Breast epithelium (tissue), 4 donors: ENCODE results near the gene FEZF2. TPM values are rescaled to one million over a fixed set of nuclear protein-coding genes. Genes with fewer than 3 reads are reported as not detected.

ENCODE experiments used
- DNase-seq, 2 donors: peaks; one replicate each; pipeline ENCODE4 v3.0.0-alpha.2; 2019; ENCODE audit warnings: low spot score in 2 of 2
- H3K27ac ChIP-seq, 2 donors: fragments of 200-600 bp; sonication (generic) in 1 of 2; one replicate each; pipeline ENCODE4 v1.5.1; 2016 to 2019; ENCODE audit warnings: mild to moderate bottlenecking in 1 of 2
- H3K27me3 ChIP-seq, 2 donors: fragments of 200-600 bp; sonication (generic) in 1 of 2; one replicate each; pipeline versions ENCODE4 v1.5.1 to v1.6.0; 2017 to 2019; ENCODE audit warnings: control low read depth in 1 of 2, mild to moderate bottlenecking in 1 of 2
- H3K36me3 ChIP-seq: fragments of 200-600 bp; one replicate; pipeline ENCODE4 v1.5.1; 2019
- H3K4me1 ChIP-seq, 2 donors: fragments of 200-600 bp; sonication (generic); one replicate each; pipeline ENCODE4 v1.5.1; 2016 to 2019; ENCODE audit warnings: control low read depth in 1 of 2
- H3K4me3 ChIP-seq, 3 donors: fragments of 200-600 bp; sonication (generic); 1 replicate in 2 of 3; 2 replicates in 1 of 3; pipeline ENCODE4 v1.5.1; 2016 to 2019; ENCODE audit warnings: mild to moderate bottlenecking in 3 of 3, moderate library complexity in 2 of 3
- H3K9me3 ChIP-seq, 2 donors: fragments of 200-600 bp; sonication (generic) in 1 of 2; one replicate each; pipeline ENCODE4 v1.5.1; 2016 to 2019; ENCODE audit warnings: control low read depth in 1 of 2
- POLR2A ChIP-seq: fragments of 450-650 bp; IDR thresholded peaks from one replicate; pipeline ENCODE4 v1.6.1; 2016; ENCODE audit warnings: antibody characterized with exemption, mild to moderate bottlenecking, moderate library complexity
- POLR2AphosphoS5 ChIP-seq, 3 donors: sonication (generic); formaldehyde crosslinking; IDR thresholded peaks; one replicate each; pipeline ENCODE4 v1.6.1; 2017; ENCODE audit warnings: antibody characterized with exemption in 3 of 3
- intact Hi-C: fragments of 100-400 bp; cut with DNase I; formaldehyde crosslinking; loops from one replicate; pipeline ENCODE4 v1.15.1; 2023; ENCODE audit warnings: low total_unique reads
- total RNA-seq, 3 donors: library from RNA; depleted of rRNA; stranded (reverse); fragments of >200 nt; gene quantifications; one replicate each; pipeline ENCODE4 v1.1.0, GENCODE V29; 2016
- TF ChIP-seq, protein P1 (sequence below), 3 donors: fragments of 450-650 bp; IDR thresholded peaks; one replicate each; pipeline ENCODE4 v1.5.1; 2016 to 2017; ENCODE audit warnings: antibody characterized with exemption in 3 of 3, mild to moderate bottlenecking in 3 of 3, moderate library complexity in 3 of 3

Gene FEZF2
- total RNA-seq, 3 donors from 2014 or later: not detected

DNA sequence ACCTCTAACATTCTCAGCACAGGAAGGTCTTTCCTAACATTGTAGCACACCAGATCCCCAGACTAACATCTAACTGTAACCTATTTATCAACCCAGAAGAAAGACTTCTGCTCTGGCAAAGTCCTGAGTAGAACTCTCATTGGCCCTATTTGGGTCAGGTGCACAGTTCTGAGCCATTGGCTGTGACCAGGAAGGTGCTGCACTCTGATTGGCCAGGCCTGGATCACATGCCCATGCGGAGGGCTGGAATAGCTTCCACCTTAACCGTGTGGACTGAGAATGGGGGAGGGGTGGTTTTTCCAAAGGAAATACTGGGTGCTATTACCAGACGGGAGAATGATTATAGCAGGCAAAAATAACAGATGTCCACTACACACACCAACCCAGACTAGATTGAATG, 11.5 kb downstream of the FEZF2 start:
- Histone ChIP-seq H3K4me3 (no peak overlapping the region), H3K27ac (no peak overlapping the region), H3K4me1 (no peaks in the 10 kb centered on the region), H3K9me3 (no peaks in the 10 kb centered on the region), H3K27me3 (no peaks in the 10 kb centered on the region), H3K36me3 (no peaks in the 10 kb centered on the region)
- intact Hi-C loops: no loop called here
- TF ChIP-seq, protein P1, sequence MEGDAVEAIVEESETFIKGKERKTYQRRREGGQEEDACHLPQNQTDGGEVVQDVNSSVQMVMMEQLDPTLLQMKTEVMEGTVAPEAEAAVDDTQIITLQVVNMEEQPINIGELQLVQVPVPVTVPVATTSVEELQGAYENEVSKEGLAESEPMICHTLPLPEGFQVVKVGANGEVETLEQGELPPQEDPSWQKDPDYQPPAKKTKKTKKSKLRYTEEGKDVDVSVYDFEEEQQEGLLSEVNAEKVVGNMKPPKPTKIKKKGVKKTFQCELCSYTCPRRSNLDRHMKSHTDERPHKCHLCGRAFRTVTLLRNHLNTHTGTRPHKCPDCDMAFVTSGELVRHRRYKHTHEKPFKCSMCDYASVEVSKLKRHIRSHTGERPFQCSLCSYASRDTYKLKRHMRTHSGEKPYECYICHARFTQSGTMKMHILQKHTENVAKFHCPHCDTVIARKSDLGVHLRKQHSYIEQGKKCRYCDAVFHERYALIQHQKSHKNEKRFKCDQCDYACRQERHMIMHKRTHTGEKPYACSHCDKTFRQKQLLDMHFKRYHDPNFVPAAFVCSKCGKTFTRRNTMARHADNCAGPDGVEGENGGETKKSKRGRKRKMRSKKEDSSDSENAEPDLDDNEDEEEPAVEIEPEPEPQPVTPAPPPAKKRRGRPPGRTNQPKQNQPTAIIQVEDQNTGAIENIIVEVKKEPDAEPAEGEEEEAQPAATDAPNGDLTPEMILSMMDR (IDR thresholded peaks at IDR 0.05): no peak
- TF ChIP-seq POLR2A (no peak), POLR2AphosphoS5 (IDR thresholded peaks at IDR 0.05) (no peak)
- DNase-seq: no peak

DNA sequence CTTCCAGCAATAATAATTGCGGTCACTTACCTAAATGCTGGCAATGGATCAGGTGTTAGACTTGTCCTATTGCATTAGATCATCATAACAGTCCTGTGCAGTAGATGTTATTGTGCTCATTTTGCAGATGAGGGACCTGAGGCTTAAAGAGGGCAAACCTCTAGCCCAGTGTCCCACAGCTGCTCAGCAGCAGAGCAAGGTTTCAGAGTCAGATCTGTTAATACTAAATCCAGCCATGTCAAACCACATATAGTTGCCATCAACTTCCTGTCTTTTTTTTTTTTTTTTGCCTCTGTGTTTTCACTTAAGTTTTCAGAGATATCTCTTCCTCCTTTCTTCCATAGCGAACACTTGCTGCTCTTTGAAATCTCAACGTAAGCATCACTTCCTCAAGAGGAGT, 12.1 kb downstream of the FEZF2 start:
- H3K4me3 ChIP-seq: no peak overlapping the region
- DNase-seq: no peak
- no peaks in the 10 kb centered on the region for H3K4me1 ChIP-seq
- H3K27me3 ChIP-seq: no peaks in the 10 kb centered on the region
- intact Hi-C loops: no loop called here
- H3K36me3 ChIP-seq: no peaks in the 10 kb centered on the region
- H3K27ac ChIP-seq: no peak overlapping the region
- no peaks in the 10 kb centered on the region for H3K9me3 ChIP-seq
- TF ChIP-seq POLR2A: no peak
- no peak for TF ChIP-seq POLR2AphosphoS5 (IDR thresholded peaks at IDR 0.05)
- TF ChIP-seq, protein P1 (IDR thresholded peaks at IDR 0.05): no peak

DNA sequence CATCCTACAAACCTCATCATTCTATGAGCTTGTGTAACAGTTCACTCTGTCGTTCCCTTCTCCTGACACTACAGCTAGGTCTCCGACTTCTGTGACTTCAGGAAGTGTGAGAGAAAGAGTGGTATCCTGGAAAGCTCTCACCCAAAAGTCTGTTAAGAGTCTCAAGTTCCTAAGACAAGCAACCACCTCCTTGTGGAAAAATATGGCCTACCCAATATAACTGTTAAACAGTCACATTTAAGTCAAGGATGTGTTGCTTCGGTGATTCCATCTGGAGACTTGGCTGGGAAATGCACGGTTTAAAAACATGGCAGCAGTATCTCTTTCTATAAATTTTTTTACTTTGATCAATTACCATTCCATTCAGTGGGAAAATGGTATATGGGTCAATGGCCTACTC, 13.8 kb downstream of the FEZF2 start:
- Histone ChIP-seq H3K27me3 (no peaks in the 10 kb centered on the region), H3K27ac (no peak overlapping the region), H3K4me1 (no peaks in the 10 kb centered on the region), H3K9me3 (no peaks in the 10 kb centered on the region), H3K36me3 (no peaks in the 10 kb centered on the region), H3K4me3 (no peak overlapping the region)
- intact Hi-C loops: no loop called here
- no peak for DNase-seq
- TF ChIP-seq, protein P1 (IDR thresholded peaks at IDR 0.05): no peak
- no peak for TF ChIP-seq POLR2AphosphoS5 (IDR thresholded peaks at IDR 0.05)
- TF ChIP-seq POLR2A: no peak

DNA sequence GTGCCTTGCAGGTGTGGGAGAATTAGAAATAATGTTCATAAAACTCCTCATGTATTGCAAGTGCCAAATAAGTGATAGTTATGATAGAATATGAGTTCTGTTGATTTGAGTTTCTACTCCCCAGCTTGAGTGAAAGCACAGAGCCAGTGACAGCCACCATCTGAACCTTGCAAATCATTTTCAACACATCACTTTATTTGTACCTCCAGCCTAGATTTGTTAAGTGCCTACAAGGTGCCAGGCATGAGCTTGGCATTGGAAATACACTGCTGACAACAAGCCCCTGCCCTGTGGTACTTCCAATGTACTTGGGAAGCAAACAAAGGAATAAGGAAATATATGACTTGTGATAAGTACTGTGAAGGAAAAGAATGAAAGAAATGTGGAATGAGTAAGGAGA, 17.0 kb downstream of the FEZF2 start:
- Histone ChIP-seq H3K4me1 (no peaks in the 10 kb centered on the region), H3K9me3 (no peaks in the 10 kb centered on the region), H3K36me3 (no peaks in the 10 kb centered on the region), H3K4me3 (no peak overlapping the region), H3K27ac (no peak overlapping the region), H3K27me3 (no peaks in the 10 kb centered on the region)
- no peak for DNase-seq
- intact Hi-C loops: no loop called here
- no peak for TF ChIP-seq POLR2AphosphoS5 (IDR thresholded peaks at IDR 0.05)
- TF ChIP-seq, protein P1 (IDR thresholded peaks at IDR 0.05): no peak
- no peak for TF ChIP-seq POLR2A

DNA sequence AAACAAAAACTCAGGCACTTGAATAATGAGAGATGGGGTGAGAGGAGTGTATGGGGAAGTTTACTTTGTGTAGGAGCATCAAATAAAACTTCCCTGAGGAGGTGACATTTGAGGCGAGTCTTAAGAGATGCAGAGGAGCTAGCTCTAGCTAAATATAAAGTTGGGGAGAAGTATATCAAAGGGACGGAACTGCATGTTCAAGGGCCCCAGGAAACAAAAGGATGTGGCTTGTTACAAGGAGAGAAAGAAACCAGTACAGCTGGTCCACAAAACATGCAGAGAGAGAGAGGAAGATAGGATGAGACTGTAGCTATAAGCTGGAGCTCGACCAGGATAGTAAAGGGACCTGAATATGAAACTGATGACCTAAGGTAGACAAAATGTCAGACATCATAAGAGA, 17.6 kb downstream of the FEZF2 start:
- Histone ChIP-seq H3K27me3 (no peaks in the 10 kb centered on the region), H3K9me3 (no peaks in the 10 kb centered on the region), H3K27ac (no peak overlapping the region), H3K36me3 (no peaks in the 10 kb centered on the region), H3K4me3 (no peak overlapping the region), H3K4me1 (no peaks in the 10 kb centered on the region)
- DNase-seq: no peak
- intact Hi-C loops: no loop called here
- no peak for TF ChIP-seq POLR2A
- TF ChIP-seq, protein P1 (IDR thresholded peaks at IDR 0.05): no peak
- TF ChIP-seq POLR2AphosphoS5 (IDR thresholded peaks at IDR 0.05): no peak
